PC-9 (cell line): ENCODE measurements around the gene JMJD1C. TPM values are rescaled to one million over a fixed set of nuclear protein-coding genes. Genes with fewer than 3 reads are reported as not detected.
"Not testable (repeated sequence)": the region's sequence is repeated elsewhere in the genome, so short reads cannot be mapped to it uniquely, and the experiment has no call there.

Source experiments
- BruUV-seq: library from RNA; stranded (reverse); fragments of 400-500 nt; replicated peaks from 2 replicates; lab custom pipeline; 2021; lab: Mats Ljungman, UMichigan
- CTCF ChIA-PET: fragments of 300-600 bp; sonication (Branson Sonifier 250); formaldehyde crosslinking; loops from one replicate; lab custom pipeline; 2022; ENCODE audit warnings: antibody characterized with exemption; lab: Charles Lee
- POLR2A ChIA-PET: fragments of 300-600 bp; sonication (Branson Sonifier 250); formaldehyde crosslinking; loops from one replicate; lab custom pipeline; 2022; ENCODE audit warnings: antibody characterized with exemption; ENCODE audit not compliant: unreplicated experiment; lab: Charles Lee
- DNase-seq, 2 experiments: peaks; one replicate each; pipeline versions ENCODE4 v3.0.0 to v3.0.0-alpha.2; 2015 to 2022; ENCODE audit warnings: mixed read lengths in 1 of 2
- H2AFZ ChIP-seq: fragments of 200-600 bp; sonication (generic); 2 replicates; pipeline ENCODE4 v1.8.1; 2017; ENCODE audit warnings: antibody characterized with exemption
- H3F3A ChIP-seq: fragments of 200-600 bp; sonication (generic); 2 replicates; pipeline ENCODE4 v1.8.1; 2017; ENCODE audit warnings: antibody characterized with exemption, mild to moderate bottlenecking, low read depth; ENCODE audit not compliant: insufficient read depth
- H3K27ac ChIP-seq: fragments of 200-600 bp; sonication (generic); 2 replicates; pipeline ENCODE4 v1.6.1; 2016; ENCODE audit warnings: mixed run types
- H3K27me3 ChIP-seq: fragments of 200-600 bp; sonication (generic); 2 replicates; pipeline ENCODE4 v1.6.1; 2016; ENCODE audit warnings: low read depth, mixed run types; ENCODE audit not compliant: insufficient read depth
- H3K36me3 ChIP-seq: fragments of 200-600 bp; sonication (generic); 2 replicates; pipeline ENCODE4 v1.6.1; 2016; ENCODE audit warnings: low read depth, mixed run types
- H3K4me1 ChIP-seq: fragments of 200-600 bp; sonication (generic); replicated peaks from 2 replicates; pipeline ENCODE4 v1.6.1; 2016; ENCODE audit warnings: mixed run types; ENCODE audit not compliant: insufficient read depth
- H3K4me2 ChIP-seq: fragments of 200-600 bp; sonication (generic); 2 replicates; pipeline ENCODE4 v1.6.1; 2017; ENCODE audit warnings: mixed run types
- H3K4me3 ChIP-seq: fragments of 200-600 bp; sonication (generic); 2 replicates; pipeline ENCODE4 v1.6.1; 2016; ENCODE audit warnings: mixed run types
- H3K79me2 ChIP-seq: fragments of 200-600 bp; sonication (generic); 2 replicates; pipeline ENCODE4 v1.6.1; 2017; ENCODE audit warnings: low read depth, mixed run types
- H3K9me2 ChIP-seq: fragments of 200-600 bp; sonication (generic); 2 replicates; pipeline ENCODE4 v1.8.1; 2017; ENCODE audit warnings: mild to moderate bottlenecking; ENCODE audit not compliant: insufficient read depth
- H3K9me3 ChIP-seq: fragments of 200-600 bp; sonication (generic); 2 replicates; pipeline ENCODE4 v1.8.1; 2016; ENCODE audit warnings: low read depth; ENCODE audit not compliant: insufficient read depth
- H4K20me1 ChIP-seq: fragments of 200-600 bp; sonication (generic); 2 replicates; pipeline ENCODE4 v1.8.1; 2017; ENCODE audit not compliant: insufficient read depth
- CTCF ChIP-seq: fragments of 200-600 bp; sonication (generic); conservative IDR thresholded peaks from 2 replicates; pipeline ENCODE4 v1.6.1; 2017; ENCODE audit warnings: mixed run types, antibody characterized with exemption, mild to moderate bottlenecking, moderate library complexity
- EZH2 ChIP-seq: fragments of 200-600 bp; sonication (generic); IDR thresholded peaks from 2 replicates; pipeline ENCODE4 v1.8.0; 2017; ENCODE audit warnings: antibody characterized with exemption, low read depth
- intact Hi-C: fragments of 100-400 bp; cut with micrococcal nuclease; formaldehyde crosslinking; loops from one replicate; pipeline ENCODE4 v1.10.0; 2022; ENCODE audit not compliant: unreplicated experiment
- total RNA-seq: library from RNA; stranded (reverse); gene quantifications from 2 replicates; pipeline ENCODE4 v1.2.3, GENCODE V29; 2021

The JMJD1C gene
- total RNA-seq, 1 experiment from 2014 or later, result 78.7 TPM

DNA sequence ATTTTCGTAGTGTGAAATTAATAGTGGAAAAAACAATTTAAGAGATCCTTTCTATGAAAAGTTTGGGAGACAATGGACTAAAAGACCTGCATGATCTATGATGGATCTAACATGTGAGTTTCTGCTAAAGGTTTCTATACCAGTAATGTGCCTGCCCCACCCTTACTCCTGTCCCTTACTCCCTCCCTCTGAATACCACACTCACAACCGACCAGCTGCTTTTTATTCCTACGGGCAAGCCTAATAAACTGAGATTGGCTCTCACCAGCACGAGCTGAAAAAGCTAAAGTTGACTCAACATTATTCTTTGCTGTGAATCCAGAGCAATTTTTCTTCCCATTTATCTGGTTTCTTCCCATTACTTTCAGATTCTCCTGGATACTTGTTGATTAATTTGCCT is 37.6 kb upstream of the JMJD1C start:
- Histone ChIP-seq H3K4me3 (no peak overlapping the region), H3K79me2 (peaks cover 74% of the 10 kb centered on the region), H3K27ac (peak overlapping the region; percentile 54), H3K36me3 (no peaks in the 10 kb centered on the region), H4K20me1 (no peaks in the 10 kb centered on the region), H3K9me3 (no peaks in the 10 kb centered on the region), H3F3A (peaks cover 18% of the 10 kb centered on the region), H3K27me3 (no peaks in the 10 kb centered on the region), H2AFZ (no peak overlapping the region), H3K4me1 (peaks cover 29% of the 10 kb centered on the region), H3K4me2 (peak overlapping the region; percentile 56), H3K9me2 (no peaks in the 10 kb centered on the region)
- intact Hi-C loops, result loop anchor here (5.0 kb wide), 1 partner anchor 66 kb away; no protein-coding TSS in a partner anchor
- ChIA-PET CTCF (interaction anchor here (0.5 kb wide), 1 partner anchor 1474 kb away, joined by 4 read pairs; no protein-coding TSS in a partner anchor), POLR2A (interaction anchor here (0.7 to 0.9 kb wide), 2 partner anchors 12 kb away, joined by 4 to 5 read pairs; no protein-coding TSS in a partner anchor)
- BruUV-seq, result no TSS peak
- DNase-seq, result no peak
- no peak for TF ChIP-seq EZH2
- no peak for TF ChIP-seq CTCF

GRCh38 chr10:63502832-63503231 is 37.1 kb upstream of the JMJD1C start:
- ChIA-PET CTCF (no interaction called here), POLR2A (interaction anchor here (0.5 to 0.7 kb wide), 2 partner anchors 8 to 233 kb away, joined by 3 to 4 read pairs; no protein-coding TSS in a partner anchor)
- Histone ChIP-seq H3K27ac (no peak overlapping the region), H3K4me3 (no peak overlapping the region), H4K20me1 (no peaks in the 10 kb centered on the region), H2AFZ (no peak overlapping the region), H3K4me1 (peaks cover 29% of the 10 kb centered on the region), H3K27me3 (no peaks in the 10 kb centered on the region), H3F3A (peaks cover 18% of the 10 kb centered on the region), H3K9me2 (no peaks in the 10 kb centered on the region), H3K79me2 (peaks cover 74% of the 10 kb centered on the region), H3K9me3 (no peaks in the 10 kb centered on the region), H3K36me3 (no peaks in the 10 kb centered on the region), H3K4me2 (no peak overlapping the region)
- no peak for DNase-seq
- TF ChIP-seq CTCF (no peak), EZH2 (no peak)
- intact Hi-C loops, result loop anchor here (5.0 kb wide), 1 partner anchor 66 kb away; no protein-coding TSS in a partner anchor
- no TSS peak for BruUV-seq

GRCh38 chr10:63501954-63502353 is 36.2 kb upstream of the JMJD1C start:
- Histone ChIP-seq H3K9me2 (no peaks in the 10 kb centered on the region), H4K20me1 (no peaks in the 10 kb centered on the region), H3K27me3 (no peaks in the 10 kb centered on the region), H2AFZ (no peak overlapping the region), H3K4me3 (no peak overlapping the region), H3K27ac (no peak overlapping the region), H3K4me1 (peaks cover 29% of the 10 kb centered on the region), H3K36me3 (no peaks in the 10 kb centered on the region), H3K9me3 (no peaks in the 10 kb centered on the region), H3K79me2 (peaks cover 74% of the 10 kb centered on the region), H3F3A (peaks cover 18% of the 10 kb centered on the region), H3K4me2 (no peak overlapping the region)
- no TSS peak for BruUV-seq
- CTCF ChIA-PET, result no interaction called here
- intact Hi-C loops, result loop anchor here (5.0 kb wide), 1 partner anchor 65 kb away; no protein-coding TSS in a partner anchor
- POLR2A ChIA-PET, result interaction anchor here (0.7 kb wide), 1 partner anchor 232 kb away, joined by 4 read pairs; no protein-coding TSS in a partner anchor
- no peak for TF ChIP-seq EZH2
- no peak for TF ChIP-seq CTCF
- no peak for DNase-seq

GRCh38 chr10:63500551-63500950 is 34.8 kb upstream of the JMJD1C start:
- H3K4me2 ChIP-seq, H3K36me3 ChIP-seq, H4K20me1 ChIP-seq, CTCF ChIA-PET, H3K27me3 ChIP-seq, H3K9me2 ChIP-seq, H3K9me3 ChIP-seq, H3K27ac ChIP-seq, H2AFZ ChIP-seq, H3K4me3 ChIP-seq, DNase-seq, BruUV-seq: not testable (repeated sequence)
- peaks cover 18% of the 10 kb centered on the region for H3F3A ChIP-seq
- intact Hi-C loops, result loop anchor here (5.0 kb wide), 1 partner anchor 63 kb away; no protein-coding TSS in a partner anchor
- POLR2A ChIA-PET, result interaction anchor here (0.6 kb wide), 1 partner anchor 9 kb away, joined by 3 read pairs; no protein-coding TSS in a partner anchor
- H3K4me1 ChIP-seq, result peaks cover 25% of the 10 kb centered on the region
- peaks cover 70% of the 10 kb centered on the region for H3K79me2 ChIP-seq
